GM21367 (cell line): ENCODE measurements around the gene MSI2.
A peak's percentile ranks its signal among the peaks of the same experiment; 100 is the strongest.

ENCODE experiments used
- ATAC-seq: cut with Tn5 transposase; IDR thresholded peaks from one replicate; pipeline ENCODE4 v1.9.1; 2021; ENCODE audit not compliant: unreplicated experiment

Gene MSI2

GRCh38 chr17:57624386-57624785 is 368.1 kb downstream of the MSI2 start:
- ATAC-seq: no peak

- ATAC-seq: no peak
Measured at GRCh38 chr17:57625511-57625910, 369.2 kb downstream of the MSI2 start.

GRCh38 chr17:57625957-57626356 is 369.6 kb downstream of the MSI2 start:
- ATAC-seq: no peak

- no peak for ATAC-seq
Measured at GRCh38 chr17:57626520-57627210, 370.3 kb downstream of the MSI2 start.

- ATAC-seq: no peak
Measured at GRCh38 chr17:57627591-57627990, 371.3 kb downstream of the MSI2 start.

- no peak for ATAC-seq
Measured at GRCh38 chr17:57628421-57628820, 372.1 kb downstream of the MSI2 start.

- peak; percentile 72 for ATAC-seq
Measured at GRCh38 chr17:57629470-57629869, 373.1 kb downstream of the MSI2 start.

GRCh38 chr17:57629886-57630285 is 373.6 kb downstream of the MSI2 start:
- no peak for ATAC-seq

- no peak for ATAC-seq
Measured at GRCh38 chr17:57630736-57631135, 374.4 kb downstream of the MSI2 start.

- ATAC-seq: no peak
Measured at GRCh38 chr17:57631871-57632270, 375.5 kb downstream of the MSI2 start.

- no peak for ATAC-seq
Measured at GRCh38 chr17:57632294-57632693, 376.0 kb downstream of the MSI2 start.

GRCh38 chr17:57633236-57633635 is 376.9 kb downstream of the MSI2 start:
- ATAC-seq: no peak

GRCh38 chr17:57634713-57635465 is 378.6 kb downstream of the MSI2 start:
- ATAC-seq: no peak

GRCh38 chr17:57636274-57636673 is 380.0 kb downstream of the MSI2 start:
- ATAC-seq: no peak

- no peak for ATAC-seq
Measured at GRCh38 chr17:57636985-57637665, 380.8 kb downstream of the MSI2 start.

- no peak for ATAC-seq
Measured at GRCh38 chr17:57637666-57638010, 381.3 kb downstream of the MSI2 start.

GRCh38 chr17:57638284-57638683 is 382.0 kb downstream of the MSI2 start:
- ATAC-seq: no peak

GRCh38 chr17:57639381-57639780 is 383.1 kb downstream of the MSI2 start:
- no peak for ATAC-seq

- ATAC-seq: no peak
Measured at GRCh38 chr17:57640079-57640478, 383.8 kb downstream of the MSI2 start.

- no peak for ATAC-seq
Measured at GRCh38 chr17:57641761-57642160, 385.4 kb downstream of the MSI2 start.

- ATAC-seq: no peak
Measured at GRCh38 chr17:57643062-57643461, 386.7 kb downstream of the MSI2 start.

GRCh38 chr17:57644326-57644725 is 388.0 kb downstream of the MSI2 start:
- no peak for ATAC-seq
